ENCODE results near the gene PARD3B. TPM values are rescaled to one million over a fixed set of nuclear protein-coding genes. Genes with fewer than 3 reads are reported as not detected.
"Not testable (repeated sequence)": the region's sequence is repeated elsewhere in the genome, so short reads cannot be mapped to it uniquely, and the experiment has no call there.

Gene PARD3B
- total RNA-seq, 3 donors from 2014 or later: 0.18 to 0.48 (median 0.27) TPM

- ATAC-seq; H3K9me3 Mint-ChIP-seq; H3K27me3 Mint-ChIP-seq (ENCODE audit: low read depth); H3K36me3 Mint-ChIP-seq (ENCODE audit: insufficient read depth); H3K4me1 Mint-ChIP-seq (ENCODE audit: low read depth); DNase-seq; H3K4me3 Mint-ChIP-seq: not testable (repeated sequence)
These were observed 673.5 kb downstream of the PARD3B start for GRCh38 chr2:205218816-205219215.

DNA sequence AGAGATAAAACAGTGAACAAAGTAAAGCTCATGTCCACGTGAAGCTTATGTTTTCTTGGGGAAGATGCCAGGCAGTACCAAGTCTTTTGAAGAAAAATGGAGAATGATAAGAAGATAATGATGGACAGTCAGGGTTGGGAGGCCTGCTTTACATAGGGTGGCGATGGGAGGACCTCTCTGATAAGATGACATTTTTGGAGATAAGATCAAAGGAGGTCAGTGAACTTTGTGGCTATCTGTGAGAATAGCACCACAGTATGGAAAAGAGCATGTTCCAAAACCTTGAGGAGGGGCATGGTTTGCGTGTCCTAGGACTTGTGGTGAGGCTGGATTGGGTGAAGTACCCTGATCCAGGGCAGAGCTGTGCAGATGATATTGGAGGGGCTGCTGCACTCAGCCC is 675.3 kb downstream of the PARD3B start:
- Mint-ChIP-seq H3K4me3 (no peak overlapping the region), H3K36me3 (ENCODE audit: insufficient read depth) (no peaks in the 10 kb centered on the region), H3K27me3 (ENCODE audit: low read depth) (no peaks in the 10 kb centered on the region), H3K4me1 (ENCODE audit: low read depth) (no peaks in the 10 kb centered on the region), H3K9me3 (no peaks in the 10 kb centered on the region)
- DNase-seq: no peak
- ATAC-seq: no peak

DNA sequence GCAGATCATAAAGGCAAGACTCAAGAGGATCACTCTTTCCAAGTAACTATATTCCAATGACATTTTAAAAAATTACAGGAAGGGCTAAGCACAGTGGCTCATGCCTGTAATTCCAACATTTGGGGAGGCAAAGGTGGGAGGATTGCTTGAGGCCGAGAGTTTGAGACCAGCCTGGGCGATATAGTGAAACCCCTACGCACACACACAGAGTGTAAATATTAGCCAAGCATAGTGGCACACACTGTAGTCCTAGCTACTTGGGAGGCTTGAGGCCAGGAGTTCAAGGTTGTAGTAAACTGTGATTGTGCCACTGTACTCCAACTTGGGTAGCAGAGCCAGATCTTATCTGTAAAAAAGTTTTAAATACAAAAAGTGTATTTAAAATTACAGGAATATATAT is 686.8 kb downstream of the PARD3B start:
- Mint-ChIP-seq H3K4me1 (ENCODE audit: low read depth) (no peaks in the 10 kb centered on the region), H3K4me3 (no peak overlapping the region), H3K36me3 (ENCODE audit: insufficient read depth) (no peaks in the 10 kb centered on the region), H3K9me3 (no peaks in the 10 kb centered on the region), H3K27me3 (ENCODE audit: low read depth) (no peaks in the 10 kb centered on the region)
- ATAC-seq: no peak
- DNase-seq: no peak

- H3K4me1 Mint-ChIP-seq (ENCODE audit: low read depth): no peaks in the 10 kb centered on the region
- H3K9me3 Mint-ChIP-seq: no peaks in the 10 kb centered on the region
- DNase-seq: no peak
- ATAC-seq: no peak
- no peak overlapping the region for H3K4me3 Mint-ChIP-seq
- no peaks in the 10 kb centered on the region for H3K36me3 Mint-ChIP-seq (ENCODE audit: insufficient read depth)
- H3K27me3 Mint-ChIP-seq (ENCODE audit: low read depth): no peaks in the 10 kb centered on the region
These were observed 690.2 kb downstream of the PARD3B start for GRCh38 chr2:205235434-205235833.

DNA sequence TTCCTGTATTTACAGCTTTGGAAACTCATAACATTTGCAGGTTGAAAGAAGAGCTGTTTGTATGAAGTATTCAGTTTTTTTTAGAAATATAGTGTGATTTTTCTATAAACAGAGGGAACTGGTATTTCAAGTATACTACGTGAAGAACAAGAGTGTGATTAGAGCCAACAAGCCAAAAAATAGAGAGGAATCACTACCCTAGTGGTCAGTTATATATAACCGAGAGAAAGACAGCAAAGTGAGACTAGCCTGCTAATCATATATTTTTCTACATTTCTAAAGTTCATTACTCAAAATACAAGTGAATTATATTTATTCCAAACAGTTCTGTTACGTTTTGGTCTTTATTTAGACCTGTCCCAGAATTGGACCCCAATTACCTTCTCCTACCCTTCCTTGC is 692.2 kb downstream of the PARD3B start:
- H3K4me1 Mint-ChIP-seq (ENCODE audit: low read depth): no peaks in the 10 kb centered on the region
- no peak overlapping the region for H3K4me3 Mint-ChIP-seq
- H3K9me3 Mint-ChIP-seq: no peaks in the 10 kb centered on the region
- no peak for DNase-seq
- no peaks in the 10 kb centered on the region for H3K27me3 Mint-ChIP-seq (ENCODE audit: low read depth)
- H3K36me3 Mint-ChIP-seq (ENCODE audit: insufficient read depth): no peaks in the 10 kb centered on the region
- no peak for ATAC-seq

DNA sequence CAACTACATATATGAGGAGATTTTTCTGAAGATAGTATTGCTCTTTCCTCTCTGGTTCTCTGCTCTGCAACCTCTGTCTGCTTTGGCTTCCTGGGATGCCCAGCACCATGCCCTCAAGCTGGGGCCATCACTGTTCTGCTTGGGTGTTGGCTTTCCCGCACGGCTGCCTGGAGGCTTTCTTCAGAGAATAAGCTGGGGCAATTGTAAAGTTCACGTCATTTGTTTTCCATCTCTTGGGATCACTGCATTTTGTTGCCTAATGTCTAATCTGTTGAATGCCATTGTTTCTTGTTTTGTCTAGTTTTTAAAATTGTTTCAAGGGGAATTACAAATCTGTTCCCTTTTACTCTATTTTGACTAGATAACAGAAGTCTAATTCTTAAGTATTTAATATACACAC is 699.7 kb downstream of the PARD3B start:
- no peaks in the 10 kb centered on the region for H3K4me1 Mint-ChIP-seq (ENCODE audit: low read depth)
- H3K9me3 Mint-ChIP-seq: no peaks in the 10 kb centered on the region
- no peak overlapping the region for H3K4me3 Mint-ChIP-seq
- H3K27me3 Mint-ChIP-seq (ENCODE audit: low read depth): no peaks in the 10 kb centered on the region
- H3K36me3 Mint-ChIP-seq (ENCODE audit: insufficient read depth): no peaks in the 10 kb centered on the region
- DNase-seq: no peak
- no peak for ATAC-seq

DNA sequence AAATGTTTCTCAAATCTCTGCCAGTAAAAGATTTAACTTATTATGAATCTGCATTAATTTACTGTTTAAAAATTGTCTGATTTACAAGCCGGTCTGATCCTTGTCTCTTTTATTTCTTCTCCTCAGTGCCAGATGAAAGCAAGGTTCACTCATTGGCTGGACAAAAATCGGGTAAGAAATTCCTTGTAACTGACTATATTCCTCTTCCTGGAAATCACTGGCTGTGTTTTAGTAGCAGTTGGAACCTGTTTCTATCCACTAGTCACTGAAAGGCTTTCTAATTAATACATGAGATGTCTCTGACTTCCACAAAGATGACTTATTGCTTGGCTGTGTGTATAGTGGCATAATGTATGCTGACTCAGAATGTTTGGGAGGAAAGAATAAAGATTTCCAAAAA is 700.4 kb downstream of the PARD3B start:
- ATAC-seq (no peak), DNase-seq (no peak)
- Mint-ChIP-seq H3K36me3 (ENCODE audit: insufficient read depth) (no peaks in the 10 kb centered on the region), H3K9me3 (no peaks in the 10 kb centered on the region), H3K4me1 (ENCODE audit: low read depth) (no peaks in the 10 kb centered on the region), H3K4me3 (no peak overlapping the region), H3K27me3 (ENCODE audit: low read depth) (no peaks in the 10 kb centered on the region)

- H3K36me3 Mint-ChIP-seq (ENCODE audit: insufficient read depth): no peaks in the 10 kb centered on the region
- DNase-seq (no peak), ATAC-seq (no peak)
- peaks cover 4% of the 10 kb centered on the region for H3K9me3 Mint-ChIP-seq
- H3K27me3 Mint-ChIP-seq (ENCODE audit: low read depth): no peaks in the 10 kb centered on the region
- H3K4me1 Mint-ChIP-seq (ENCODE audit: low read depth): no peaks in the 10 kb centered on the region
- H3K4me3 Mint-ChIP-seq: no peak overlapping the region
These were observed 713.8 kb downstream of the PARD3B start for GRCh38 chr2:205259121-205259520.

- H3K36me3 Mint-ChIP-seq (ENCODE audit: insufficient read depth): no peaks in the 10 kb centered on the region
- no peak for ATAC-seq
These were observed 716.3 kb downstream of the PARD3B start for GRCh38 chr2:205261516-205262020.

GRCh38 chr2:205267323-205267722 is 722.0 kb downstream of the PARD3B start:
- H3K4me3 Mint-ChIP-seq: no peak overlapping the region
- H3K4me1 Mint-ChIP-seq (ENCODE audit: low read depth): no peaks in the 10 kb centered on the region
- H3K36me3 Mint-ChIP-seq (ENCODE audit: insufficient read depth): no peaks in the 10 kb centered on the region

More at GRCh38 chr2:205261516-205262020, 716.3 kb downstream of the PARD3B start:
- H3K27me3 Mint-ChIP-seq (ENCODE audit: low read depth): no peaks in the 10 kb centered on the region
- DNase-seq: no peak
- no peak overlapping the region for H3K4me3 Mint-ChIP-seq
- H3K9me3 Mint-ChIP-seq: no peaks in the 10 kb centered on the region
- no peaks in the 10 kb centered on the region for H3K4me1 Mint-ChIP-seq (ENCODE audit: low read depth)

GRCh38 chr2:205270689-205271088 is 725.4 kb downstream of the PARD3B start:
- H3K36me3 Mint-ChIP-seq (ENCODE audit: insufficient read depth): no peaks in the 10 kb centered on the region
- DNase-seq (no peak), ATAC-seq (no peak)
- no peaks in the 10 kb centered on the region for H3K9me3 Mint-ChIP-seq
- no peaks in the 10 kb centered on the region for H3K4me1 Mint-ChIP-seq (ENCODE audit: low read depth)
- H3K4me3 Mint-ChIP-seq: no peak overlapping the region
- H3K27me3 Mint-ChIP-seq (ENCODE audit: low read depth): no peaks in the 10 kb centered on the region

More at GRCh38 chr2:205267323-205267722, 722.0 kb downstream of the PARD3B start:
- DNase-seq (no peak), ATAC-seq (no peak)
- no peaks in the 10 kb centered on the region for H3K9me3 Mint-ChIP-seq
- no peaks in the 10 kb centered on the region for H3K27me3 Mint-ChIP-seq (ENCODE audit: low read depth)

DNA sequence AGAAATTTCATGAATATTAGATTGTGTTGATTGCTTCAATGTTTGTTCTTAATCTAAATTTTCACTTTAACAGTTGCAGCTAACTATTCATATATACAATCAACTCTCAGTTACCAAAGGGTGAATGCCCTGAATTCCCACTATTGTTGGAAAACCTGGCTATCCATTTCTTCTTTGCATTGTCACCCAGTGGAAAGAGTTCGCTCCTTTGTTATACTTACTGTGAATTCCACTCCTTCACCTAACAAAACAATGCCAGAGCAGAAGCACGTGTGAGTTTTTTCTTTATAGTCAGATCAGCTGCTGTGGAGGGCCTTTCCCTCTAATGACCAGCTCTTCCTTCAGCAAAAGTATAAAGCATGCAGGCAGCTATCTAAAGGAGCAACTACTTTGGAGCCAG is 727.9 kb downstream of the PARD3B start:
- no peak for ATAC-seq
- H3K36me3 Mint-ChIP-seq (ENCODE audit: insufficient read depth): no peaks in the 10 kb centered on the region
- no peak for DNase-seq
- H3K4me3 Mint-ChIP-seq: no peak overlapping the region
- no peaks in the 10 kb centered on the region for H3K4me1 Mint-ChIP-seq (ENCODE audit: low read depth)
- H3K27me3 Mint-ChIP-seq (ENCODE audit: low read depth): peaks cover 4% of the 10 kb centered on the region
- no peaks in the 10 kb centered on the region for H3K9me3 Mint-ChIP-seq

DNA sequence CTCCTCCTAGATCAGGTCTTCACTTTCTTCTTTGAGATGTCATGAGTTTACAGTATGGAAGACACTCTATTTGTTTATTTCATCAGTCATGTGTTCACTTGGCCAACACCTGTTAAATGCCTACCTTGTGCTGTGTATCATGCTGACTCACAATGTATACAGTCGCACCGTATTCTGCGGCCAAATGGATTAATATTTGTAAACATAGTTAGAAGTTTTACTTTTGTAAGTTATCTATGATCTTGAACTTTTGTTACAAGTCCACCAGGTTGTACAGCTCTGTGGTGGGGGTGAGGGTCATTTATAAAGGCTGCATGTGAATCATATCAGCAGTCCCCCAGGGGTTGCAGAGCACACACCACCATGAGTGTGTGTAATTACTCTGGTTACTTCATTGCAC is 728.4 kb downstream of the PARD3B start:
- Mint-ChIP-seq H3K9me3 (no peaks in the 10 kb centered on the region), H3K36me3 (ENCODE audit: insufficient read depth) (no peaks in the 10 kb centered on the region), H3K27me3 (ENCODE audit: low read depth) (peaks cover 4% of the 10 kb centered on the region), H3K4me1 (ENCODE audit: low read depth) (no peaks in the 10 kb centered on the region), H3K4me3 (no peak overlapping the region)
- no peak for ATAC-seq
- DNase-seq: no peak

DNA sequence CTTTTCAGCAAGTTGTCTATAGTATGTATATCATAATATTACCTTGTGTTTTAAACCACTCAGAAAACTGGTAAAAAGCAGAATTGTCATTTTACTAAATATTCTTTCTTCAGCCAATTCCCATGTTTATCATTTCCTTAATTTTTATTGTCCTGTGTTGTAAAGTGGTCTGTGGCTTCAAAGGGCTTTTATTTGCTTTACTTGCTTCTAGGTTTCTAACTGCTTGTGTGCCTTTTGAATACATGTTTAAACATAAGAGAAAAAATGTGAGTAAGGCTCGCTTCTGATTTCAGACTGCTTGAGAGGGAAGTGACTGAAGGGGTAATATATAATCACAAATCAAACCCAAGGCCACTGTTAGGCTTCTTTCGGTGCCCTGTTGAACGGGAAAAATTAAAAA is 729.5 kb downstream of the PARD3B start:
- ATAC-seq (no peak), DNase-seq (no peak)
- H3K9me3 Mint-ChIP-seq: no peaks in the 10 kb centered on the region
- H3K27me3 Mint-ChIP-seq (ENCODE audit: low read depth): peaks cover 4% of the 10 kb centered on the region
- H3K36me3 Mint-ChIP-seq (ENCODE audit: insufficient read depth): peaks cover 3% of the 10 kb centered on the region
- no peaks in the 10 kb centered on the region for H3K4me1 Mint-ChIP-seq (ENCODE audit: low read depth)
- no peak overlapping the region for H3K4me3 Mint-ChIP-seq

GRCh38 chr2:205276116-205276777 is 731.0 kb downstream of the PARD3B start:
- Mint-ChIP-seq H3K4me1 (ENCODE audit: low read depth) (no peaks in the 10 kb centered on the region), H3K36me3 (ENCODE audit: insufficient read depth) (peaks cover 3% of the 10 kb centered on the region), H3K9me3 (no peaks in the 10 kb centered on the region), H3K4me3 (no peak overlapping the region), H3K27me3 (ENCODE audit: low read depth) (peaks cover 4% of the 10 kb centered on the region)
- DNase-seq: no peak
- ATAC-seq: no peak

All from activated T-cell treated with anti-CD3 and anti-CD28 coated beads, Interleukin-2, amount 50 U/mL, for 4 hours (primary cell).